Measurements from ENCODE around the gene OVCH1.

The OVCH1 gene

DNA sequence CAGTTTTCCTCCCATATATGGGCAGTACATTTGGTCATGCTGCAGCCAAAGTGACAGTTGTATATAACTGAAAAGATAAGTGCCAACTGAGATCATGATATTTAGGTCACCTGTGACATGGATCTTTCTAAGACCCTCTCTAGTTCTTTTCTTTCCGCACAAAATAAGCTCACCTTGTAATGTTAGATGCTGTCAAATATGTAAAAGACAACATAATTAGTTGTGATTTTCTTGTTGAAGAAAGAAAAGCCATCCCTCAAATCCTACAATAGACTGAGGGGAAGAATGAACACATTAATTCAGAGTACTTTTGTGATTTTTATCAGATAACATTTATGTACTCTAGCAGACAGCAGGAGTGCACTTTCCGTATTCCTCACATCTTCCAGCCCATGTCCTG is 37.4 kb downstream of the OVCH1 start:
- no peaks in the 10 kb centered on the region for H3K79me2 ChIP-seq (ENCODE audit: control insufficient read depth, low read length)
- no peaks in the 10 kb centered on the region for H3K4me1 ChIP-seq (ENCODE audit: control insufficient read depth, low read length)
- H3K27ac ChIP-seq (ENCODE audit: low read depth, low read length), result no peak overlapping the region
- no peaks in the 10 kb centered on the region for H3K36me3 ChIP-seq (ENCODE audit: control insufficient read depth, low read length)
- H3K9me2 ChIP-seq (replicated peaks; ENCODE audit: control insufficient read depth, low read length), result no peaks in the 10 kb centered on the region
- TF ChIP-seq EZH2phosphoT487 (IDR thresholded peaks at IDR 0.05; ENCODE audit: borderline replicate concordance, low read length), result no peak
- TF ChIP-seq, protein P1, sequence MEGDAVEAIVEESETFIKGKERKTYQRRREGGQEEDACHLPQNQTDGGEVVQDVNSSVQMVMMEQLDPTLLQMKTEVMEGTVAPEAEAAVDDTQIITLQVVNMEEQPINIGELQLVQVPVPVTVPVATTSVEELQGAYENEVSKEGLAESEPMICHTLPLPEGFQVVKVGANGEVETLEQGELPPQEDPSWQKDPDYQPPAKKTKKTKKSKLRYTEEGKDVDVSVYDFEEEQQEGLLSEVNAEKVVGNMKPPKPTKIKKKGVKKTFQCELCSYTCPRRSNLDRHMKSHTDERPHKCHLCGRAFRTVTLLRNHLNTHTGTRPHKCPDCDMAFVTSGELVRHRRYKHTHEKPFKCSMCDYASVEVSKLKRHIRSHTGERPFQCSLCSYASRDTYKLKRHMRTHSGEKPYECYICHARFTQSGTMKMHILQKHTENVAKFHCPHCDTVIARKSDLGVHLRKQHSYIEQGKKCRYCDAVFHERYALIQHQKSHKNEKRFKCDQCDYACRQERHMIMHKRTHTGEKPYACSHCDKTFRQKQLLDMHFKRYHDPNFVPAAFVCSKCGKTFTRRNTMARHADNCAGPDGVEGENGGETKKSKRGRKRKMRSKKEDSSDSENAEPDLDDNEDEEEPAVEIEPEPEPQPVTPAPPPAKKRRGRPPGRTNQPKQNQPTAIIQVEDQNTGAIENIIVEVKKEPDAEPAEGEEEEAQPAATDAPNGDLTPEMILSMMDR (IDR thresholded peaks at IDR 0.05; ENCODE audit: low read depth, low read length, poor library complexity, severe bottlenecking), result no peak
- H3K27me3 ChIP-seq (ENCODE audit: control insufficient read depth, low read length), result no peaks in the 10 kb centered on the region
- no peaks in the 10 kb centered on the region for H3K9me3 ChIP-seq (ENCODE audit: control insufficient read depth, insufficient read depth, low read length)
- H3F3A ChIP-seq (ENCODE audit: control insufficient read depth, insufficient read depth), result no peaks in the 10 kb centered on the region
- H3K4me3 ChIP-seq (ENCODE audit: low read length), result no peak overlapping the region
- H4K20me1 ChIP-seq (ENCODE audit: control insufficient read depth, insufficient read depth, low read depth, low read length), result no peaks in the 10 kb centered on the region
- H3K4me2 ChIP-seq (ENCODE audit: low read length), result no peak overlapping the region

DNA sequence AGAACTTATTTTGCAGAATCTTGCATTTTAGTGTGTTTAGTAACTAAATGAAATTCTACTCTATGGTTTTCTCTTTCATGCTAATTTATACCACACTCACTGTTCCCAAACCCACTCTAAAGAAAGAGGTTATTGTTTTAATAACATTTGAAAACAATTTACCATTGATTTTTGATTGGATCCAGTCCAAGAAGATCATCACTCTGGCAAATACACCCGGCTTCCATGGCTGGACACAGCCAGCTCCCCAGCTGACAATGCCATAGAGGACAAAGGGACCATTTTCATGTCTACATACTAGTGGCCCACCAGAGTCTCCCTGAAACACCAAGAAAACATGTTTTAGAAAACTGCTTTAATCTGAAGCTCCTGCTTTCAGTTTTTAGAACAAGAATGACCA is 42.4 kb downstream of the OVCH1 start:
- Histone ChIP-seq H3K36me3 (ENCODE audit: control insufficient read depth, low read length) (no peaks in the 10 kb centered on the region), H3K4me1 (ENCODE audit: control insufficient read depth, low read length) (no peaks in the 10 kb centered on the region), H3K4me3 (ENCODE audit: low read length) (no peak overlapping the region), H3K79me2 (ENCODE audit: control insufficient read depth, low read length) (no peaks in the 10 kb centered on the region), H4K20me1 (ENCODE audit: control insufficient read depth, insufficient read depth, low read depth, low read length) (no peaks in the 10 kb centered on the region), H3F3A (ENCODE audit: control insufficient read depth, insufficient read depth) (no peaks in the 10 kb centered on the region), H3K4me2 (ENCODE audit: low read length) (no peak overlapping the region), H3K27ac (ENCODE audit: low read depth, low read length) (no peak overlapping the region), H3K9me3 (ENCODE audit: control insufficient read depth, insufficient read depth, low read length) (no peaks in the 10 kb centered on the region), H3K9me2 (replicated peaks; ENCODE audit: control insufficient read depth, low read length) (no peaks in the 10 kb centered on the region), H3K27me3 (ENCODE audit: control insufficient read depth, low read length) (0 out of 2 replicates have a peak, but pooled peaks cover 4% of the 10 kb centered on the region)
- no peak for TF ChIP-seq EZH2phosphoT487 (IDR thresholded peaks at IDR 0.05; ENCODE audit: borderline replicate concordance, low read length)
- TF ChIP-seq, protein P1 (IDR thresholded peaks at IDR 0.05; ENCODE audit: low read depth, low read length, poor library complexity, severe bottlenecking), result no peak

DNA sequence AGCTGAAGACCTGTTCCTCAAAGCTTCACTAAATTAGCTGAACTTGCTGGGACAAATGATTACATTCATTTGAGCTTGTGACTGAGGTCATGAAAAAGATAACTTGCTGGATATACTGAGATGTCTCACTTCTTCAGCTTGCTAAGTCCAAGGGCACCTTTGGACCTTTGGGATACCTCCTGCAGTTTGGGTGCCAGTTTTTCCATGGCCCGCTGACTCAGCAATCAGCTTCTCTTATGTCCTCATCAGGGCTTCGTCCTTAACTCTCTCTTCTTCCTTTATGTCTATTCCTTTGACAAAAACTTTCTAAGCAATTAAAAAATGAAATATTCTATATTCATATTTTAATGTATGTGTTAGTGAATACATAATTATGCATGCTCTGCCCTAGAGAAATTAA is 45.6 kb downstream of the OVCH1 start:
- Histone ChIP-seq H3K4me1 (ENCODE audit: control insufficient read depth, low read length) (no peaks in the 10 kb centered on the region), H3K27me3 (ENCODE audit: control insufficient read depth, low read length) (0 out of 2 replicates have a peak, but pooled peaks cover 4% of the 10 kb centered on the region), H4K20me1 (ENCODE audit: control insufficient read depth, insufficient read depth, low read depth, low read length) (no peaks in the 10 kb centered on the region), H3K9me3 (ENCODE audit: control insufficient read depth, insufficient read depth, low read length) (no peaks in the 10 kb centered on the region), H3K4me2 (ENCODE audit: low read length) (no peak overlapping the region), H3K4me3 (ENCODE audit: low read length) (no peak overlapping the region), H3K36me3 (ENCODE audit: control insufficient read depth, low read length) (no peaks in the 10 kb centered on the region), H3K79me2 (ENCODE audit: control insufficient read depth, low read length) (no peaks in the 10 kb centered on the region), H3F3A (ENCODE audit: control insufficient read depth, insufficient read depth) (no peaks in the 10 kb centered on the region), H3K27ac (ENCODE audit: low read depth, low read length) (no peak overlapping the region), H3K9me2 (replicated peaks; ENCODE audit: control insufficient read depth, low read length) (no peaks in the 10 kb centered on the region)
- TF ChIP-seq EZH2phosphoT487 (IDR thresholded peaks at IDR 0.05; ENCODE audit: borderline replicate concordance, low read length), result no peak
- TF ChIP-seq, protein P1 (IDR thresholded peaks at IDR 0.05; ENCODE audit: low read depth, low read length, poor library complexity, severe bottlenecking), result no peak

DNA sequence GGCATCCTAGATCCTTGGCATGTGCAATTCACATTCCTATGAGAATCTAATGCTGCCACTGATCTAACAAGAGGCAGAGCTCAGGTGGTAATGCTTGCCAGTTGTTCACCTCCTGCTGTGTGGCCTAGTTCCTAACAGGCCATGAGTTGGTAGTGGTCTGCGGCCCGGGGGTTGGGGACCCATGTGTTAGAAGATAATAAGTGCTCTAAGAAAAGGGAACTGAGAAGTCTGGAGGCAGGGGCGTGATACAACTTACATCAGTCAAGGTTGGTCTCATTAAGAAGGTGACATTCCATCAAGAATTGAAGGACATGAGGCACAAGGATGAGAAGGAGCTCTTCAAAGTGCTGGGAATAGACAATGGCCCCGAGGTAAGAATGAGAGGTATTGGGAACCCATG is 49.3 kb downstream of the OVCH1 start:
- Histone ChIP-seq H3K4me1 (ENCODE audit: control insufficient read depth, low read length) (no peaks in the 10 kb centered on the region), H3F3A (ENCODE audit: control insufficient read depth, insufficient read depth) (no peaks in the 10 kb centered on the region), H4K20me1 (ENCODE audit: control insufficient read depth, insufficient read depth, low read depth, low read length) (no peaks in the 10 kb centered on the region), H3K27ac (ENCODE audit: low read depth, low read length) (no peak overlapping the region), H3K9me2 (replicated peaks; ENCODE audit: control insufficient read depth, low read length) (no peaks in the 10 kb centered on the region), H3K27me3 (ENCODE audit: control insufficient read depth, low read length) (no peaks in the 10 kb centered on the region), H3K9me3 (ENCODE audit: control insufficient read depth, insufficient read depth, low read length) (no peaks in the 10 kb centered on the region), H3K4me2 (ENCODE audit: low read length) (no peak overlapping the region), H3K79me2 (ENCODE audit: control insufficient read depth, low read length) (no peaks in the 10 kb centered on the region), H3K36me3 (ENCODE audit: control insufficient read depth, low read length) (no peaks in the 10 kb centered on the region), H3K4me3 (ENCODE audit: low read length) (no peak overlapping the region)
- TF ChIP-seq, protein P1 (IDR thresholded peaks at IDR 0.05; ENCODE audit: low read depth, low read length, poor library complexity, severe bottlenecking), result no peak
- no peak for TF ChIP-seq EZH2phosphoT487 (IDR thresholded peaks at IDR 0.05; ENCODE audit: borderline replicate concordance, low read length)
